CD4-positive, alpha-beta T cell treated with Interleukin-17A for 4 hours (primary cell): ENCODE measurements around the gene KATNB1.
"Not testable (repeated sequence)": the region's sequence is repeated elsewhere in the genome, so short reads cannot be mapped to it uniquely, and the experiment has no call there.

Experiments
- DNase-seq: peaks from one replicate; pipeline ENCODE4 v3.0.0-alpha.2; 2020; ENCODE audit warnings: mixed read lengths

The KATNB1 gene

GRCh38 chr16:57703416-57704010 lies 32.1 kb upstream of the KATNB1 start:
- DNase-seq, result no peak

- DNase-seq, result no peak
Measured at GRCh38 chr16:57704011-57704904, 31.3 kb upstream of the KATNB1 start.

- DNase-seq, result no peak
Measured at GRCh38 chr16:57704905-57705852, 30.4 kb upstream of the KATNB1 start.

- no peak for DNase-seq
Measured at GRCh38 chr16:57706717-57707116, 28.9 kb upstream of the KATNB1 start.

GRCh38 chr16:57707331-57707730 lies 28.2 kb upstream of the KATNB1 start:
- DNase-seq, result no peak

GRCh38 chr16:57708168-57708567 lies 27.4 kb upstream of the KATNB1 start:
- DNase-seq, result no peak

GRCh38 chr16:57709663-57710062 lies 25.9 kb upstream of the KATNB1 start:
- no peak for DNase-seq

- no peak for DNase-seq
Measured at GRCh38 chr16:57711346-57711745, 24.2 kb upstream of the KATNB1 start.

GRCh38 chr16:57711993-57712392 lies 23.6 kb upstream of the KATNB1 start:
- DNase-seq, result no peak

- not testable (repeated sequence) for DNase-seq
Measured at GRCh38 chr16:57712569-57712968, 23.0 kb upstream of the KATNB1 start.

- DNase-seq, result no peak
Measured at GRCh38 chr16:57713596-57713995, 22.0 kb upstream of the KATNB1 start.

- no peak for DNase-seq
Measured at GRCh38 chr16:57714047-57714446, 21.5 kb upstream of the KATNB1 start.

GRCh38 chr16:57720142-57720575 lies 15.4 kb upstream of the KATNB1 start:
- DNase-seq, result peak; percentile 46

- DNase-seq, result no peak
Measured at GRCh38 chr16:57721356-57722209, 14.0 kb upstream of the KATNB1 start.

- DNase-seq, result no peak
Measured at GRCh38 chr16:57722210-57722499, 13.4 kb upstream of the KATNB1 start.

- no peak for DNase-seq
Measured at GRCh38 chr16:57722651-57723050, 12.9 kb upstream of the KATNB1 start.

- DNase-seq, result no peak
Measured at GRCh38 chr16:57723170-57723569, 12.4 kb upstream of the KATNB1 start.

- no peak for DNase-seq
Measured at GRCh38 chr16:57724531-57724930, 11.0 kb upstream of the KATNB1 start.

GRCh38 chr16:57725151-57725550 lies 10.4 kb upstream of the KATNB1 start:
- DNase-seq, result no peak

- no peak for DNase-seq
Measured at GRCh38 chr16:57725554-57725953, 10.0 kb upstream of the KATNB1 start.

GRCh38 chr16:57725976-57726375 lies 9.6 kb upstream of the KATNB1 start:
- no peak for DNase-seq

- no peak for DNase-seq
Measured at GRCh38 chr16:57726433-57726947, 9.1 kb upstream of the KATNB1 start.
